ENCODE data around the gene RASSF5. TPM values are rescaled to one million over a fixed set of nuclear protein-coding genes. Genes with fewer than 3 reads are reported as not detected.

RASSF5 gene
- total and polyA plus RNA-seq, 9 of the 15 experiments (the other 6 are each of a cell fraction or from before 2014, with no cell fraction given): 6.1 to 41.0 (median 25.2) TPM

GRCh38 chr1:206578068-206578977, 71.0 kb downstream of the RASSF5 start (continued):
- TF ChIP-seq ZNF639 (CRISPR knock-in tag; conservative IDR thresholded peaks at IDR 0.05 in 1 of 2, IDR thresholded peaks at IDR 0.05 in 1 of 2) (no peak), MAZ (CRISPR knock-in tag; conservative IDR thresholded peaks at IDR 0.05 in 1 of 2, IDR thresholded peaks at IDR 0.05 in 1 of 2) (no peak), ZFP36 (IDR thresholded peaks at IDR 0.05; ENCODE audit: low read depth, low read length, partially characterized antibody) (no peak), CBX1 (IDR thresholded peaks at IDR 0.05; ENCODE audit: low read depth) (no peak), ZNF695 (CRISPR knock-in tag; IDR thresholded peaks at IDR 0.05) (no peak)

GRCh38 chr1:206578978-206579374, 71.6 kb downstream of the RASSF5 start:
- Histone ChIP-seq H3K27me3 (ENCODE audit: control insufficient read depth in 2 of 2, insufficient read depth in 2 of 2, low read length in 2 of 2) (no peaks in the 10 kb centered on the region), H3K4me3 (no peak overlapping the region), H3K9me3 (replicated peaks; ENCODE audit: control insufficient read depth, insufficient read depth, low read depth, low read length) (no peaks in the 10 kb centered on the region), H3K36me3 (ENCODE audit: control insufficient read depth, insufficient read depth, low read length) (peaks cover 29% of the 10 kb centered on the region), H3K27ac (ENCODE audit: extremely low read depth, low read depth, low read length) (no peak overlapping the region), H3K4me1 (replicated peaks in 1 of 2; ENCODE audit: control insufficient read depth in 2 of 2, insufficient read depth in 2 of 2, low read length in 2 of 2) (peaks cover 32 to 50% of the 10 kb centered on the region in 2 experiments), H3K9me1 (ENCODE audit: control insufficient read depth, insufficient read depth, low read length) (no peaks in the 10 kb centered on the region), H3K9ac (ENCODE audit: insufficient read depth in 1 of 2, low read depth in 2 of 2, low read length in 2 of 2) (no peak overlapping the region), H4K20me1 (replicated peaks; ENCODE audit: control insufficient read depth, insufficient read depth, low read length) (no peaks in the 10 kb centered on the region; the same call in 1 of the 2 replicates), H2AFZ (ENCODE audit: low read depth, low read length) (no peak overlapping the region), H3K4me2 (ENCODE audit: insufficient read depth, low read length) (no peak overlapping the region), H3K79me2 (ENCODE audit: control insufficient read depth, insufficient read depth, low read length) (peaks cover 40% of the 10 kb centered on the region)
- in situ Hi-C loops (cut with MboI): loop anchor here (25.0 kb wide), 1 partner anchor 417 kb away; no protein-coding TSS in a partner anchor
- ATAC-seq (no peak), FAIRE-seq (no peak), DNase-seq (ENCODE audit: extremely low read depth in 1 of 4, low spot score in 3 of 4) (no peak)
- ChIA-PET CTCF (ENCODE audit: low intra/inter-chr PET ratio) (no interaction called here), POLR2A (interaction anchor here (0.6 to 1.6 kb wide), 5 partner anchors 10 to 445 kb away, joined by 3 to 8 read pairs (median 3); no protein-coding TSS in a partner anchor)
- WGBS (ENCODE audit: insufficient coverage, low coverage, missing lambda C conversion rate): 76% methylated on average over 4 of the region's 4 CpGs
- BruUV-seq (replicated peaks): no TSS peak
- intact Hi-C loops (cut with micrococcal nuclease): no loop called here
- TF ChIP-seq U2AF2 (optimal IDR thresholded peaks at IDR 0.05; ENCODE audit: low read depth, low read length) (no peak), SAP30 (IDR thresholded peaks at IDR 0.05; ENCODE audit: borderline replicate concordance, insufficient read depth, low read depth, low read length, poor library complexity, severe bottlenecking) (no peak), ZNF318 (IDR thresholded peaks at IDR 0.05; ENCODE audit: borderline replicate concordance in 1 of 2, low read depth in 1 of 2) (no peak)

Measured in K562 (cell line).